SU-DHL-6 (cell line): Measurements from ENCODE around the gene KMT2B.

Experiments
- H2AFZ ChIP-seq: fragments of 200-600 bp; sonication (generic); 2 replicates; pipeline ENCODE4 v1.6.1; 2014; ENCODE audit warnings: low read depth, mild to moderate bottlenecking, moderate library complexity, mixed read lengths, antibody characterized with exemption, low read length; ENCODE audit not compliant: severe bottlenecking
- H3F3A ChIP-seq: fragments of 200-600 bp; shearing (Covaris generic); 2 replicates; pipeline ENCODE4 v1.6.0; 2016; ENCODE audit warnings: antibody characterized with exemption, mild to moderate bottlenecking; ENCODE audit not compliant: insufficient read depth
- H3K27ac ChIP-seq: fragments of 200-600 bp; sonication (generic); 2 replicates; pipeline ENCODE4 v1.5.1; 2016; ENCODE audit warnings: low read depth, mild to moderate bottlenecking, low read length, moderate library complexity, mixed read lengths
- H3K27me3 ChIP-seq: fragments of 200-600 bp; sonication (generic), shearing (Covaris generic); 2 replicates; pipeline ENCODE4 v1.6.0; 2014; ENCODE audit warnings: mild to moderate bottlenecking, low read length
- H3K36me3 ChIP-seq: fragments of 200-600 bp; sonication (generic); 2 replicates; pipeline ENCODE4 v1.6.1; 2014; ENCODE audit warnings: mild to moderate bottlenecking, low read length, mixed read lengths
- H3K4me2 ChIP-seq: fragments of 300-600, 200-600 bp; shearing (Covaris generic), sonication (generic); 2 replicates; pipeline ENCODE4 v1.6.0; 2014; ENCODE audit warnings: low read length, low read depth, mild to moderate bottlenecking; ENCODE audit not compliant: poor library complexity, severe bottlenecking
- H3K4me3 ChIP-seq: fragments of 200-600 bp; sonication (generic); 2 replicates; pipeline ENCODE4 v1.5.1; 2014; ENCODE audit warnings: antibody characterized with exemption, low read length, mild to moderate bottlenecking, mixed read lengths; ENCODE audit not compliant: insufficient read depth, poor library complexity, severe bottlenecking
- H3K79me2 ChIP-seq: fragments of 200-600 bp; sonication (generic); 2 replicates; pipeline ENCODE4 v1.6.1; 2014; ENCODE audit warnings: mild to moderate bottlenecking, low read length, moderate library complexity; ENCODE audit not compliant: insufficient read depth
- H3K9ac ChIP-seq: fragments of 200-600 bp; sonication (generic); 2 replicates; pipeline ENCODE4 v1.7.0; 2014; ENCODE audit warnings: mild to moderate bottlenecking, low read length
- H3K9me2 ChIP-seq: fragments of 200-600 bp; sonication (generic); replicated peaks from 2 replicates; pipeline ENCODE4 v1.6.1; 2014; ENCODE audit warnings: low read length; ENCODE audit not compliant: insufficient read depth
- H3K9me3 ChIP-seq: fragments of 200-600 bp; sonication (generic); 2 replicates; pipeline ENCODE4 v1.6.1; 2014; ENCODE audit warnings: low read length, mixed read lengths; ENCODE audit not compliant: insufficient read depth
- H4K20me1 ChIP-seq: fragments of 200-600 bp; sonication (generic); 2 replicates; pipeline ENCODE4 v1.6.1; 2014; ENCODE audit warnings: low read depth, mild to moderate bottlenecking, antibody characterized with exemption, low read length, moderate library complexity, mixed read lengths
- EZH2phosphoT487 ChIP-seq: fragments of 200-600 bp; sonication (generic), shearing (Covaris generic); conservative IDR thresholded peaks from 2 replicates; pipeline ENCODE4 v1.6.1; 2018; ENCODE audit warnings: mild to moderate bottlenecking, antibody characterized with exemption, low read length, moderate library complexity, mixed read lengths
- TF ChIP-seq, protein P1 (sequence below): fragments of 200-600 bp; sonication (generic); IDR thresholded peaks from one replicate; pipeline ENCODE4 v1.5.1; 2017; ENCODE audit warnings: antibody characterized with exemption, mild to moderate bottlenecking, low read length, moderate library complexity; ENCODE audit not compliant: insufficient read depth, poor library complexity, severe bottlenecking

The KMT2B gene

DNA sequence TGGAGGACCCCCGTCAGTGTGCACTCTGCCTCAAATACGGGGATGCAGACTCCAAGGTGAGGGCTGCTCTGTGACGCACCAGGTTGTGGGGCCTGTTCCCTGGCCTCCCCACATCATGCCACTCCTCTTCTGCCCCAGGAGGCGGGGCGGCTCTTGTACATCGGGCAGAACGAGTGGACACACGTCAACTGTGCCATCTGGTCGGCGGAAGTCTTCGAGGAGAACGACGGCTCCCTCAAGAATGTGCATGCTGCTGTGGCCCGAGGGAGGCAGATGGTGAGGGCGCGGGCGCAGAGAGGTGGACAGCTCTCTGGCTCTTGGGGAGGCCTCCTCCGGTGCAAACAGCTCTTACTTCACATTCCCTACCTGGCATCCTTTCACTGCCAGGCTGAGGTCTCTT is 11.2 kb downstream of the KMT2B start:
- Histone ChIP-seq H2AFZ (no peak overlapping the region), H3K27ac (no peak overlapping the region), H3F3A (no peaks in the 10 kb centered on the region), H3K4me2 (no peak overlapping the region), H3K9me3 (no peaks in the 10 kb centered on the region), H4K20me1 (no peaks in the 10 kb centered on the region), H3K4me3 (no peak overlapping the region), H3K9ac (no peak overlapping the region), H3K79me2 (no peaks in the 10 kb centered on the region), H3K27me3 (no peaks in the 10 kb centered on the region), H3K9me2 (no peaks in the 10 kb centered on the region), H3K36me3 (no peaks in the 10 kb centered on the region; the same call in 1 of the 2 replicates)
- no peak for TF ChIP-seq EZH2phosphoT487
- TF ChIP-seq, protein P1, sequence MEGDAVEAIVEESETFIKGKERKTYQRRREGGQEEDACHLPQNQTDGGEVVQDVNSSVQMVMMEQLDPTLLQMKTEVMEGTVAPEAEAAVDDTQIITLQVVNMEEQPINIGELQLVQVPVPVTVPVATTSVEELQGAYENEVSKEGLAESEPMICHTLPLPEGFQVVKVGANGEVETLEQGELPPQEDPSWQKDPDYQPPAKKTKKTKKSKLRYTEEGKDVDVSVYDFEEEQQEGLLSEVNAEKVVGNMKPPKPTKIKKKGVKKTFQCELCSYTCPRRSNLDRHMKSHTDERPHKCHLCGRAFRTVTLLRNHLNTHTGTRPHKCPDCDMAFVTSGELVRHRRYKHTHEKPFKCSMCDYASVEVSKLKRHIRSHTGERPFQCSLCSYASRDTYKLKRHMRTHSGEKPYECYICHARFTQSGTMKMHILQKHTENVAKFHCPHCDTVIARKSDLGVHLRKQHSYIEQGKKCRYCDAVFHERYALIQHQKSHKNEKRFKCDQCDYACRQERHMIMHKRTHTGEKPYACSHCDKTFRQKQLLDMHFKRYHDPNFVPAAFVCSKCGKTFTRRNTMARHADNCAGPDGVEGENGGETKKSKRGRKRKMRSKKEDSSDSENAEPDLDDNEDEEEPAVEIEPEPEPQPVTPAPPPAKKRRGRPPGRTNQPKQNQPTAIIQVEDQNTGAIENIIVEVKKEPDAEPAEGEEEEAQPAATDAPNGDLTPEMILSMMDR, result no peak

DNA sequence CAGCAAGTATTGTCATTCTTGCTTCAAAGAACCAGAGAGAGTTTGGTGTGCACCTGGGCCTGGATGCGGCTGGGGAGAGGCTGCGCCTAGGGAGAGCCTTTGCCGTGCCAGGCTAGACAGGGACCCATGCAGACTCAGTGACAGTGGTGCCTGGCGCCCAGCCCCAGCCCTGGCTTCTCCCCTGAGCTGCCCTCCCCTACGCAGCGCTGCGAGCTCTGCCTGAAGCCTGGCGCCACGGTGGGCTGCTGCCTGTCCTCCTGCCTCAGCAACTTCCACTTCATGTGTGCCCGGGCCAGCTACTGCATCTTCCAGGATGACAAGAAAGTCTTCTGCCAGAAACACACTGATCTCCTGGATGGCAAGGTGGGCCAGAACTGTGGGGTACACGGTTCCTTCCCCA is 12.0 kb downstream of the KMT2B start:
- no peaks in the 10 kb centered on the region for H3K27me3 ChIP-seq
- H2AFZ ChIP-seq, result no peak overlapping the region
- no peaks in the 10 kb centered on the region for H3K79me2 ChIP-seq
- no peak overlapping the region for H3K4me2 ChIP-seq
- no peaks in the 10 kb centered on the region for H3F3A ChIP-seq
- no peak overlapping the region for H3K9ac ChIP-seq
- H4K20me1 ChIP-seq, result no peaks in the 10 kb centered on the region
- no peak overlapping the region for H3K4me3 ChIP-seq
- no peaks in the 10 kb centered on the region; the same call in 1 of the 2 replicates for H3K36me3 ChIP-seq
- no peak overlapping the region for H3K27ac ChIP-seq
- TF ChIP-seq, protein P1, result no peak
- no peak for TF ChIP-seq EZH2phosphoT487
- H3K9me2 ChIP-seq, result no peaks in the 10 kb centered on the region
- H3K9me3 ChIP-seq, result no peaks in the 10 kb centered on the region

DNA sequence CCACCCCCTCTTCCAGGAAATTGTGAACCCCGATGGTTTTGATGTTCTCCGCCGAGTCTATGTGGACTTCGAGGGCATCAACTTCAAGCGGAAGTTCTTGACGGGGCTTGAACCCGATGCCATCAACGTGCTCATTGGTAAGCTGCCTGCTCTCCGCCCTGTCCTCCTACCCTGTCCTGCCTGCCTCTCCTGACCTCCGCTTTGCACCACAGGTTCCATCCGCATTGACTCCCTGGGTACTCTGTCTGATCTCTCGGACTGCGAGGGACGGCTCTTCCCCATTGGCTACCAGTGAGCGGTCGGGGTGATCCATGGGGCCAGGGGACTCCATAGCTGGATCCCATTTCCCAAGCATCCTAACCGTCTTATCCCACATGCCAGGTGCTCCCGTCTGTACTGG is 12.5 kb downstream of the KMT2B start:
- Histone ChIP-seq H3K79me2 (no peaks in the 10 kb centered on the region), H3F3A (no peaks in the 10 kb centered on the region), H3K27ac (no peak overlapping the region), H3K27me3 (no peaks in the 10 kb centered on the region), H3K9ac (no peak overlapping the region), H3K4me3 (no peak overlapping the region), H3K9me2 (no peaks in the 10 kb centered on the region), H4K20me1 (no peaks in the 10 kb centered on the region), H3K36me3 (no peaks in the 10 kb centered on the region; the same call in 1 of the 2 replicates), H3K4me2 (no peak overlapping the region), H2AFZ (no peak overlapping the region), H3K9me3 (no peaks in the 10 kb centered on the region)
- TF ChIP-seq, protein P1, result no peak
- no peak for TF ChIP-seq EZH2phosphoT487

DNA sequence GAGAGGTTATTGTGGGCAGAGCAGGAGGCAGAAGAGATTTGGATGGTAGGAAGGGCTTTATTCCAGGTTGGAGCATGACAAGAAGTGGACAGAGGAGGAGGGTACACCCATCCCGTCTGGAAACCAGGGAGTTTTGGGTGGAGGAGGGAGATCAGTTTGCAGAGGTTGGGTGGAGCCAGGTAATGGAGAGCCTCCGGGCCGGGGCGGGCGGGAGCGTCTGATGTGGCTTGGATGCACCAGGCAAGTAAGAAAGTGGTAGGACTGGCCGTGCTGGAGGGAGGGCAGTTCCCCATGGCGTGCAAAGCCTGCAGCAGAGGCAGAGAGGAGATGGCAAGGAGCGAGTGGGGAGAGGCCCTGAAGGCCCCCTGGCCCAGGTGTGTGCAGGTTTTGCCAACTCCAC is 13.6 kb downstream of the KMT2B start:
- Histone ChIP-seq H3K9me2 (no peaks in the 10 kb centered on the region), H3K79me2 (no peaks in the 10 kb centered on the region), H3K4me3 (no peak overlapping the region), H3K36me3 (no peaks in the 10 kb centered on the region), H4K20me1 (no peaks in the 10 kb centered on the region), H3K9me3 (no peaks in the 10 kb centered on the region), H3K27me3 (no peaks in the 10 kb centered on the region), H2AFZ (no peak overlapping the region), H3K9ac (no peak overlapping the region), H3F3A (no peaks in the 10 kb centered on the region), H3K4me2 (no peak overlapping the region), H3K27ac (no peak overlapping the region)
- TF ChIP-seq EZH2phosphoT487, result no peak
- TF ChIP-seq, protein P1, result no peak
